Measurements from ENCODE around the gene GALT. TPM values are rescaled to one million over a fixed set of nuclear protein-coding genes. Genes with fewer than 3 reads are reported as not detected.

The GALT gene
- total RNA-seq, 4 donors from 2014 or later, result 38.5 to 75.3 (median 63.7) TPM

DNA sequence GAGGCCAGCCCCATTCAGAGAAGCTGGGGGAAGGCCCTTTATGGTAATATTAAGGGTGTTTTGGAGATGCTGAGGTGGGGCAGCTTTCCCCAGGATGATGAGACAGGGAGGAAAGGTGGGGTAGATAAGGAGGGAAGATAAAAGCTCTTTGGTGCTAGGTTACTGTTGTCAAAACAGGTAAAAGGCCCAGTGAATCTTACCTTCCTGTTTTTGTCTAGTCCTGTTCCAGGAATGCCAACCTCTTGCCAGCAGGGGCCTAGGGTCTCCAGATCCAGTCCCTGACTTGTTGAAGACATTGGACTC is 16.8 kb downstream of the GALT start:
- Histone ChIP-seq H3K27ac (peak overlapping the region in 3 of 4 donors; percentile 40 to 100 (median 99)), H3K4me3 (no peak overlapping the region), H3K4me1 (peaks cover 0 to 30% (median 7%) of the 10 kb centered on the region in 4 donors), H3K27me3 (no peaks in the 10 kb centered on the region), H3K36me3 (peaks cover 0 to 46% (median 0%) of the 10 kb centered on the region in 3 donors), H3K9me3 (no peaks in the 10 kb centered on the region)
- TF ChIP-seq, protein P1, sequence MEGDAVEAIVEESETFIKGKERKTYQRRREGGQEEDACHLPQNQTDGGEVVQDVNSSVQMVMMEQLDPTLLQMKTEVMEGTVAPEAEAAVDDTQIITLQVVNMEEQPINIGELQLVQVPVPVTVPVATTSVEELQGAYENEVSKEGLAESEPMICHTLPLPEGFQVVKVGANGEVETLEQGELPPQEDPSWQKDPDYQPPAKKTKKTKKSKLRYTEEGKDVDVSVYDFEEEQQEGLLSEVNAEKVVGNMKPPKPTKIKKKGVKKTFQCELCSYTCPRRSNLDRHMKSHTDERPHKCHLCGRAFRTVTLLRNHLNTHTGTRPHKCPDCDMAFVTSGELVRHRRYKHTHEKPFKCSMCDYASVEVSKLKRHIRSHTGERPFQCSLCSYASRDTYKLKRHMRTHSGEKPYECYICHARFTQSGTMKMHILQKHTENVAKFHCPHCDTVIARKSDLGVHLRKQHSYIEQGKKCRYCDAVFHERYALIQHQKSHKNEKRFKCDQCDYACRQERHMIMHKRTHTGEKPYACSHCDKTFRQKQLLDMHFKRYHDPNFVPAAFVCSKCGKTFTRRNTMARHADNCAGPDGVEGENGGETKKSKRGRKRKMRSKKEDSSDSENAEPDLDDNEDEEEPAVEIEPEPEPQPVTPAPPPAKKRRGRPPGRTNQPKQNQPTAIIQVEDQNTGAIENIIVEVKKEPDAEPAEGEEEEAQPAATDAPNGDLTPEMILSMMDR (IDR thresholded peaks at IDR 0.05), result no peak
- TF ChIP-seq EP300 (IDR thresholded peaks at IDR 0.05) (no peak), POLR2A (IDR thresholded peaks at IDR 0.05) (no peak)
- DNase-seq (ENCODE audit: low spot score in 2 of 2), result no peak

DNA sequence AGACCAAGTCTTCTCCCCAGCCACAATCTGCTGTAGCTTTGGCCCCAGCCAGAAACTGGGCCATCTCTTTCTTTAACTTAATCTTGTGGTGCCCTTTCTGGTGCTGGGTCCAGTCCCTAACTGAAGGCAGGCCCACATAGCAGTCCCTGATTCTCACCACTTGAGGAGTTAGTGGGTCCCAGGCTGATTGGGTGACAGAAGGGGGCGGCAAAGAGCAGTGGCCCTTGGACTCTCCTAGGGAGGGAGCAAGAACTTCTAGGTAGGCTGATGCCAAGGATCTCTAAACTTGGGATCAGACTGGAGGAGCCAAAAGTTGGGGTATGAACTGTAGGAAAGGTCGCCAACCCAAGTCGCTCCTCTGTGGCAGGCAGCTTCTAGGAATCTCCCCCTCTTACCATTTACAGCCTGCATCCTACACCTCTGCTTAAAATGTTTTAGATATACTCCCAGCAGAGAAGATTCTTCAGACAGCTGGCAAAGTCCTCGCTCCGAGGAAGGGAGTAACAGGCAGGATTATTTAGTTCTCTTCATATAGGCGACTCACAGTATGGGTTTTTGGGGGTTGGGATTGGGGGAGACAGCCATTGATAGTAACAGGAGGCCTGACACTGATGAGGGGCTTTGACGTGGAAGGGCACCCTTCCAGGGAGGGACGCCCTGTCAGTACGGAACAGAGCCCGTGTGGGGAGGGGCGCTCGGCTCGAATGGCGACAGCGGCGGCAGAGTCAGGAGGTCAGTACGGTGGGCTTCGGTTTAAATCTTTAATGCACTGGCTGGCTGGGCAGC is 18.0 kb downstream of the GALT start:
- Histone ChIP-seq H3K4me1 (peaks cover 0 to 30% (median 7%) of the 10 kb centered on the region in 4 donors), H3K9me3 (no peaks in the 10 kb centered on the region), H3K4me3 (peak overlapping the region; percentile 75 to 89 (median 86)), H3K36me3 (peaks cover 0 to 51% (median 0%) of the 10 kb centered on the region in 3 donors), H3K27me3 (no peaks in the 10 kb centered on the region), H3K27ac (peak overlapping the region; percentile 99 to 100 (median 100))
- 13% methylated on average over 18 of the region's 18 CpGs for WGBS, 2 donors
- TF ChIP-seq EP300 (IDR thresholded peaks at IDR 0.05) (peak in 1 of 2 donors; percentile 21), POLR2A (IDR thresholded peaks at IDR 0.05) (no peak)
- TF ChIP-seq, protein P1 (IDR thresholded peaks at IDR 0.05), result peak; percentile 69 to 86 (median 83)
- peak; percentile 70 to 92 for DNase-seq (ENCODE audit: low spot score in 2 of 2)

DNA sequence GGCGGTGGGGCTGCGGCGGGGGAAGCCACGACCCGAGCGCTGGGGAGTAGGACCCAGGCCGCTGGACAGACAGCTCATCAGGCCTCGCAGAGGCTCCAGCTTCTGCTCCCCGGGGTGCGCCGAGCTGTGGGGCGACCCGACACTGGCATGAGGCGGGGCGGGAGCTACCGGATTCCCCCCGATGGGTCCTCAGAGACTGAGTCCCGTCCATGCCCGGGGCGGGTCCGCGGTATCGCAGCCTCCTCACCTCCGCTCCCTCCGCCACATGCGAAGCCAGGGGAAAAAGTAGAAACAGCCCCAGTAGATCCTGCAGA is 18.5 kb downstream of the GALT start:
- H3K27me3 ChIP-seq, result no peaks in the 10 kb centered on the region
- 1 to 4% methylated on average over 20 to 23 of the region's 26 CpGs for WGBS, 2 donors
- peak overlapping the region; percentile 99 to 100 (median 100) for H3K27ac ChIP-seq
- no peak for DNase-seq (ENCODE audit: low spot score in 2 of 2)
- H3K36me3 ChIP-seq, result peaks cover 0 to 51% (median 0%) of the 10 kb centered on the region in 3 donors
- H3K4me3 ChIP-seq, result peak overlapping the region; percentile 75 to 89 (median 86)
- TF ChIP-seq, protein P1 (IDR thresholded peaks at IDR 0.05), result peak in 1 of 5 experiments; percentile 11
- TF ChIP-seq POLR2A (IDR thresholded peaks at IDR 0.05), result no peak
- no peak for TF ChIP-seq EP300 (IDR thresholded peaks at IDR 0.05)
- H3K4me1 ChIP-seq, result peaks cover 0 to 30% (median 7%) of the 10 kb centered on the region in 4 donors
- no peaks in the 10 kb centered on the region for H3K9me3 ChIP-seq

DNA sequence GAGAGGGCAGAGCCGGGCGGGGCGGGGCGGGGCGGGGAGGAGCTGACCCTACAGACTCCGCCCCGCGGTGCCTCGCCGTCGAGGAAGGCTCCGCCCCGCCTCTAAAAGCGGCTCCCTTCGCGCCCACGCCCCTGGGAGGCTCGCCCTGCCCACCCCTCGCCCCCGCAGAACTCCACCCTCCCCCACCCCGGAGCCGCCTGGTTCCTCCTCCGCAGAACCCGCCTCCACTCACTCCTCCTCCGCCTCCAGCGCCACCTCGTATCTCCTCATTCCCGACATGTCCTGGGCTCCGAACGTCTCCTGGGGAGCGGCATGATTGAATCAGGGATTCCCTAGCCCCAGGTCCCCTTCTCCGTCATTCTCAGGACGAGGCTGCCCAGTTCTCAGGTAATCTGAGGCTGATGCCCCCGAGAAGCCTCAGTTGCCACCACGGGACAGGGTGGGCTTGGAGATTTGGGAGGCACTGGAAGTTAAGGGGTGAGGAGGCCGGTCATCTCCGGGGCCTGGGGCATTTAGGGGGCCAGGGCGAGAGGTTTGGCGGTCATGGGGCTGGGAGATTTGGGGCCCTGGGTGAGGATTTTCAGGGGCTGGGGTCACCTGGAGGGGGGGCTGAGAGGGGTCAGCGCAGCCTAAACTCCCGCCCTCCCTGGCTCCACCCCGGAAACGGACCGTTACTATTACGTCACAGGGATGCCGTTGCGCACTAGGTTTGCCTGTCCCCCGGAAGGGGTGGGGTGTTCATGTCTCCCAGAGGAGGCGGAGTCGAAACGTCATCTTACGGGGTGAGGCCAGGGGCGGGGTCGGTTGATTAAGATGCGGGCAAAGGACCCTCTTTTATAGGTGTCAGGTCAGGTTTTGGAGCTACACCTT is 19.1 kb downstream of the GALT start:
- Histone ChIP-seq H3K27me3 (no peaks in the 10 kb centered on the region), H3K27ac (peak overlapping the region; percentile 99 to 100 (median 100)), H3K9me3 (no peaks in the 10 kb centered on the region), H3K4me3 (peak overlapping the region; percentile 75 to 89 (median 86)), H3K36me3 (peaks cover 0 to 50% (median 0%) of the 10 kb centered on the region in 3 donors), H3K4me1 (peaks cover 0 to 30% (median 7%) of the 10 kb centered on the region in 4 donors)
- WGBS, 2 donors, result 3 to 4% methylated on average over 31 to 46 of the region's 55 CpGs
- peak; percentile 92 to 98 for DNase-seq (ENCODE audit: low spot score in 2 of 2)
- TF ChIP-seq POLR2A (IDR thresholded peaks at IDR 0.05) (peak; percentile 58 to 81), EP300 (IDR thresholded peaks at IDR 0.05) (peak; percentile 87 to 93)
- TF ChIP-seq, protein P1 (IDR thresholded peaks at IDR 0.05), result no peak
